BJ (cell line): ENCODE results near the gene COG5. TPM values are rescaled to one million over a fixed set of nuclear protein-coding genes. Genes with fewer than 3 reads are reported as not detected.

Source experiments
- CTCF ChIA-PET: fragments of 350-600 bp; formaldehyde crosslinking; extraction: SDS; loops from one replicate; lab custom pipeline; 2021; ENCODE audit warnings: antibody characterized with exemption, inconsistent platforms; lab: Yijun Ruan, JAX
- POLR2A ChIA-PET: fragments of 300-600 bp; sonication (Branson Sonifier 250); formaldehyde crosslinking; extraction: SDS; loops from one replicate; lab custom pipeline; 2021; ENCODE audit warnings: antibody characterized with exemption; lab: Charles Lee
- DNase-seq: peaks from one replicate; pipeline ENCODE4 v3.0.0-alpha.2; 2011; ENCODE audit warnings: low read depth
- H3K27me3 ChIP-seq: 2 replicates; pipeline ENCODE4 v1.6.0; 2011; ENCODE audit warnings: low read length; ENCODE audit not compliant: control insufficient read depth, insufficient read depth
- H3K36me3 ChIP-seq: 2 replicates; pipeline ENCODE4 v1.5.1; 2011; ENCODE audit warnings: low read length; ENCODE audit not compliant: control insufficient read depth, insufficient read depth
- H3K4me3 ChIP-seq: 2 replicates; pipeline ENCODE4 v1.5.1; 2011; ENCODE audit warnings: low read depth, mild to moderate bottlenecking, control low read depth, low read length
- CTCF ChIP-seq: IDR thresholded peaks from 2 replicates; pipeline ENCODE4 v1.5.1; 2011; ENCODE audit warnings: low read depth, mild to moderate bottlenecking, control low read depth, inconsistent platforms, low read length, moderate library complexity; ENCODE audit not compliant: insufficient read depth
- polyA plus RNA-seq: library from polyadenylated mRNA; depleted of rRNA; stranded (reverse); fragments of >200 nt; gene quantifications from 2 replicates; pipeline ENCODE4 v1.2.3, GENCODE V29; 2011

The COG5 gene
- polyA plus RNA-seq, 1 experiment = 20.5 TPM

GRCh38 chr7:107505997-107506673 is 57.6 kb downstream of the COG5 start:
- TF ChIP-seq CTCF = no peak
- Histone ChIP-seq H3K27me3 (no peaks in the 10 kb centered on the region), H3K36me3 (no peaks in the 10 kb centered on the region; the same call in 1 of the 2 replicates), H3K4me3 (no peak overlapping the region)
- ChIA-PET POLR2A (no interaction called here), CTCF (interaction anchor here (1.1 to 1.3 kb wide), 3 partner anchors 43 to 373 kb away, joined by 3 to 4 read pairs (median 3); partner anchors contain the start of gene CBLL1)
- DNase-seq = no peak

- CTCF ChIA-PET = interaction anchor here (1.3 kb wide), 1 partner anchor 42 kb away, joined by 4 read pairs; no protein-coding TSS in a partner anchor
- Histone ChIP-seq H3K4me3 (no peak overlapping the region), H3K36me3 (no peaks in the 10 kb centered on the region; the same call in 1 of the 2 replicates), H3K27me3 (no peaks in the 10 kb centered on the region)
- POLR2A ChIA-PET = no interaction called here
- no peak for DNase-seq
- TF ChIP-seq CTCF = no peak
These were observed 58.4 kb downstream of the COG5 start for GRCh38 chr7:107505362-107505761.

GRCh38 chr7:107503687-107504086 is 60.0 kb downstream of the COG5 start:
- no peak for TF ChIP-seq CTCF
- ChIA-PET POLR2A (no interaction called here), CTCF (no interaction called here)
- no peak overlapping the region for H3K4me3 ChIP-seq
- no peaks in the 10 kb centered on the region for H3K27me3 ChIP-seq
- DNase-seq = no peak
- H3K36me3 ChIP-seq = no peaks in the 10 kb centered on the region; the same call in 1 of the 2 replicates

GRCh38 chr7:107502797-107503196 is 60.9 kb downstream of the COG5 start:
- TF ChIP-seq CTCF = no peak
- Histone ChIP-seq H3K27me3 (no peaks in the 10 kb centered on the region), H3K4me3 (no peak overlapping the region), H3K36me3 (no peaks in the 10 kb centered on the region; the same call in 1 of the 2 replicates)
- DNase-seq = no peak
- CTCF ChIA-PET = no interaction called here
- POLR2A ChIA-PET = no interaction called here

- Histone ChIP-seq H3K27me3 (no peaks in the 10 kb centered on the region), H3K36me3 (no peaks in the 10 kb centered on the region; the same call in 1 of the 2 replicates), H3K4me3 (no peak overlapping the region)
- ChIA-PET POLR2A (no interaction called here), CTCF (interaction anchor here (1.4 kb wide), 1 partner anchor 12 kb away, joined by 4 read pairs; no protein-coding TSS in a partner anchor)
- no peak for DNase-seq
- TF ChIP-seq CTCF = no peak
These were observed 61.6 kb downstream of the COG5 start for GRCh38 chr7:107502154-107502553.
